Measurements from ENCODE around the gene REEP3.

GRCh38 chr10:63480237-63480636, 41.0 kb upstream of the REEP3 start:
- TF ChIP-seq POLR2A (IDR thresholded peaks at IDR 0.05) (no peak), CTCF (IDR thresholded peaks at IDR 0.05) (no peak)
